Keratinocyte (primary cell): ENCODE results near the gene CMIP. TPM values are rescaled to one million over a fixed set of nuclear protein-coding genes. Genes with fewer than 3 reads are reported as not detected.

Source experiments
- DNase-seq: peaks from one replicate; pipeline ENCODE4 v3.0.0-alpha.2; 2011; ENCODE audit warnings: low read depth, missing footprints, low spot score
- FAIRE-seq: peaks from 2 replicates; lab custom pipeline; 2011; peaks lifted over from hg19 to GRCh38; lab: Jason Lieb, UNC
- H2AFZ ChIP-seq: 2 replicates; pipeline ENCODE4 v1.6.0; 2012; ENCODE audit warnings: low read length, control low read depth, inconsistent platforms; ENCODE audit not compliant: control insufficient read depth
- H3K27ac ChIP-seq: 2 replicates; pipeline ENCODE4 v1.5.1; 2011; ENCODE audit warnings: low read length; ENCODE audit not compliant: control insufficient read depth, insufficient read depth
- H3K27me3 ChIP-seq: 3 replicates; pipeline ENCODE4 v1.6.0; 2011; ENCODE audit warnings: low read length; ENCODE audit not compliant: control insufficient read depth, insufficient read depth; ENCODE audit errors: extremely low read depth
- H3K36me3 ChIP-seq, 2 experiments: 2 replicates in 1 of 2; 3 replicates in 1 of 2; pipeline ENCODE4 v1.5.1; 2011; ENCODE audit warnings: low read length in 2 of 2, mild to moderate bottlenecking in 1 of 2; ENCODE audit not compliant: control insufficient read depth in 2 of 2, insufficient read depth in 2 of 2; ENCODE audit errors: extremely low read depth in 1 of 2
- H3K4me1 ChIP-seq: 3 replicates; pipeline ENCODE4 v1.5.1; 2011; ENCODE audit warnings: low read length; ENCODE audit not compliant: control insufficient read depth, insufficient read depth; ENCODE audit errors: extremely low read depth
- H3K4me2 ChIP-seq: 3 replicates; pipeline ENCODE4 v1.6.0; 2011; ENCODE audit warnings: low read depth, low read length; ENCODE audit not compliant: control insufficient read depth, insufficient read depth; ENCODE audit errors: extremely low read depth
- H3K4me3 ChIP-seq, 3 experiments: fragments of 200-600 bp in 1 of 3; sonication (generic) in 1 of 3; 2 replicates in 2 of 3; 3 replicates in 1 of 3; pipeline ENCODE4 v1.5.1; 2011 to 2016; ENCODE audit warnings: low read length in 3 of 3, mild to moderate bottlenecking in 3 of 3, control low read depth in 2 of 3, inconsistent platforms in 1 of 3, low read depth in 1 of 3, mixed read lengths in 1 of 3, mixed run types in 1 of 3, moderate library complexity in 1 of 3; ENCODE audit not compliant: control insufficient read depth in 2 of 3, insufficient read depth in 2 of 3; ENCODE audit errors: extremely low read depth in 1 of 3
- H3K79me2 ChIP-seq: 2 replicates; pipeline ENCODE4 v1.6.0; 2012; ENCODE audit warnings: low read length; ENCODE audit not compliant: control insufficient read depth, insufficient read depth
- H3K9ac ChIP-seq: 3 replicates; pipeline ENCODE4 v1.6.0; 2011; ENCODE audit warnings: low read length; ENCODE audit not compliant: control insufficient read depth, insufficient read depth; ENCODE audit errors: extremely low read depth
- H3K9me1 ChIP-seq: 3 replicates; pipeline ENCODE4 v1.6.0; 2011; ENCODE audit warnings: low read length; ENCODE audit not compliant: control insufficient read depth, insufficient read depth; ENCODE audit errors: extremely low read depth
- H3K9me3 ChIP-seq: 2 replicates; pipeline ENCODE4 v1.5.1; 2012; ENCODE audit warnings: low read depth, low read length; ENCODE audit not compliant: control insufficient read depth
- H4K20me1 ChIP-seq: 3 replicates; pipeline ENCODE4 v1.6.0; 2011; ENCODE audit warnings: low read length; ENCODE audit not compliant: control insufficient read depth, insufficient read depth; ENCODE audit errors: extremely low read depth
- EZH2 ChIP-seq: IDR thresholded peaks from one replicate; pipeline ENCODE4 v1.6.1; 2012; ENCODE audit warnings: inconsistent platforms, mild to moderate bottlenecking, low read length, moderate library complexity
- dilution Hi-C: fragments of 300-500 bp; cut with MboI; formaldehyde crosslinking; loops from one replicate; pipeline ENCODE4 v1.7.0; 2020; ENCODE audit warnings: low sequenced_read_pairs; ENCODE audit not compliant: extremely low pct_ligation_motif_present
- polyA plus RNA-seq, 5 experiments: library from polyadenylated mRNA; depleted of rRNA in 3 of 5; stranded (reverse) in 3 of 5; stranded (forward) in 1 of 5; unstranded in 1 of 5; fragments of >200 nt; gene quantifications; 1 replicate in 1 of 5; 2 replicates in 3 of 5; 3 replicates in 1 of 5; pipeline versions ENCODE4 v1.2.1 to v1.2.3, GENCODE V29; 2011 to 2012; ENCODE audit warnings: missing spikeins in 2 of 5, low read depth in 1 of 5, low replicate concordance in 1 of 5
- TF ChIP-seq, protein P1 (sequence below), 3 experiments: IDR thresholded peaks in 1 of 3; conservative IDR thresholded peaks in 1 of 3; optimal IDR thresholded peaks in 1 of 3; 2 replicates in 2 of 3; 3 replicates in 1 of 3; pipeline versions ENCODE3 to v1.5.1; 2011; ENCODE audit warnings: low read length in 3 of 3, mild to moderate bottlenecking in 3 of 3, moderate library complexity in 2 of 3, control low read depth in 1 of 3, inconsistent platforms in 1 of 3; ENCODE audit not compliant: insufficient read depth in 2 of 3; ENCODE audit errors: extremely low read depth in 1 of 3

The CMIP gene
- polyA plus RNA-seq, 1 donor (not counting 4 experiments of a cell fraction or from before 2014, with no cell fraction given) = 5.0 TPM

DNA sequence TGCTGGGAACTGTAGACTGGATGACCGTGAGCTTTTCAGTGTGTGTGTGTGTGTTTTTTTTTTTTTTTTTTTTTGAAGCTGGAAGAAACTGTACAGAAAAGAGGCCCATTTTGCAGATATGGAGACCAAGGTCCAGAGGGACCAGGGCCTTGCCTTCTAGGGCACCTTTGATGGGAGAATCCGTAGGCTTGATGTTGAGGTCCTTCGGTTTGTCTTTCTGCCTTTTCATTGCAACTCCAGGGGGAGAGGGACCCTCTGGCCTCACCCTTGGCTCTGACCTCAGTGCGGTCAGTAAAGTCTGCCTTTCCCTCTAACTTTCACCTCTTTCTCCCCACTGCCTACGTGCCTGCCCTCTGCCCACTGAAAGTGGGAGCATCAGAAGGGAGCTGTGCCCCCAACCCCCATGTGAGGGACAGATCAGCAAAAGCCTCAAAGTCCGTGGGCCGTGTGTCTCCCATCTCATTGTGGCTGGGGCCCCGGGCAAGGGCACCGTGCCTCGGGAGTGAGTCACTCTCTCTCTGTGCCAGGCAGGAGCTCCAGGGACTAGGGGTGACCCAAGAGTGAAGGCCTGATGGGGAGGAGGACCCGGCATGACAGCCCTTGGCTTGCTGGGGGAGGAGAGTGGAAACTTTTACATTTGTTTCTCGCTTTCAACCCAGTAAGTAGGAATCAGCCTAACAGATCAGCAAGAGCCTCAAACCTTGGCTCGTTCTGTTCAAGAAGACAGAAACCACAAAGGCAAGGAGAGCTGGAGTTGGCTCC, 123.6 kb downstream of the CMIP start:
- Histone ChIP-seq H2AFZ (no peak overlapping the region), H3K79me2 (peaks cover 94% of the 10 kb centered on the region), H3K9me1 (peaks cover 11% of the 10 kb centered on the region), H3K4me2 (peak overlapping the region; percentile 55), H3K9me3 (no peaks in the 10 kb centered on the region), H3K36me3 (peaks cover 3 to 5% of the 10 kb centered on the region in 2 experiments), H3K27ac (peak overlapping the region; percentile 59), H3K27me3 (no peaks in the 10 kb centered on the region), H4K20me1 (peaks cover 24% of the 10 kb centered on the region), H3K4me3 (peak overlapping the region in 1 of 3 experiments; percentile 16), H3K9ac (peak overlapping the region; percentile 57), H3K4me1 (peaks cover 34% of the 10 kb centered on the region)
- DNase-seq (no peak), FAIRE-seq (peak; percentile 32)
- TF ChIP-seq, protein P1, sequence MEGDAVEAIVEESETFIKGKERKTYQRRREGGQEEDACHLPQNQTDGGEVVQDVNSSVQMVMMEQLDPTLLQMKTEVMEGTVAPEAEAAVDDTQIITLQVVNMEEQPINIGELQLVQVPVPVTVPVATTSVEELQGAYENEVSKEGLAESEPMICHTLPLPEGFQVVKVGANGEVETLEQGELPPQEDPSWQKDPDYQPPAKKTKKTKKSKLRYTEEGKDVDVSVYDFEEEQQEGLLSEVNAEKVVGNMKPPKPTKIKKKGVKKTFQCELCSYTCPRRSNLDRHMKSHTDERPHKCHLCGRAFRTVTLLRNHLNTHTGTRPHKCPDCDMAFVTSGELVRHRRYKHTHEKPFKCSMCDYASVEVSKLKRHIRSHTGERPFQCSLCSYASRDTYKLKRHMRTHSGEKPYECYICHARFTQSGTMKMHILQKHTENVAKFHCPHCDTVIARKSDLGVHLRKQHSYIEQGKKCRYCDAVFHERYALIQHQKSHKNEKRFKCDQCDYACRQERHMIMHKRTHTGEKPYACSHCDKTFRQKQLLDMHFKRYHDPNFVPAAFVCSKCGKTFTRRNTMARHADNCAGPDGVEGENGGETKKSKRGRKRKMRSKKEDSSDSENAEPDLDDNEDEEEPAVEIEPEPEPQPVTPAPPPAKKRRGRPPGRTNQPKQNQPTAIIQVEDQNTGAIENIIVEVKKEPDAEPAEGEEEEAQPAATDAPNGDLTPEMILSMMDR (optimal IDR thresholded peaks at IDR 0.05 in 1 of 3, IDR thresholded peaks at IDR 0.05 in 1 of 3, conservative IDR thresholded peaks at IDR 0.05 in 1 of 3; ENCODE audit: extremely low read depth in 1 of 3, insufficient read depth in 2 of 3, low read length in 3 of 3) = no peak
- no peak for TF ChIP-seq EZH2
- dilution Hi-C loops = no loop called here

DNA sequence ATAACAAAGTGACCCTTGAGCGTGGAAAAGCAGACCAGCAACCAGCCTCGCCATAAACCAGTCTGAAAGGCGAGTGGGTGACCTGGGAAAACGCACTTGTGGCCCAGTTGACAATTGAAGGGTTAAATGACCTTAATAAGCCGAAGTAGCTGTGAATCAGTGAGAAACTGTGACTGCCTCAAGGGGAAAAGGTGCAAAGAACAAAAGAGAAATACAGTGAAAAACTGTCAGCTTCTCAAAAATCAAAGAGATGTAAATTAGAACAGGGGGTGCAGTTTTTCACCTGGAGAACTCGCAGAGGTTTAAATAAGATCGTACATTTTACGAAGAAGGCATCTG, 124.1 kb downstream of the CMIP start:
- H3K9me3 ChIP-seq = no peaks in the 10 kb centered on the region
- dilution Hi-C loops = no loop called here
- DNase-seq = no peak
- H3K4me1 ChIP-seq = peaks cover 34% of the 10 kb centered on the region
- H3K4me3 ChIP-seq = no peak overlapping the region
- H3K9me1 ChIP-seq = peaks cover 11% of the 10 kb centered on the region
- peaks cover 94% of the 10 kb centered on the region for H3K79me2 ChIP-seq
- H3K27ac ChIP-seq = peak overlapping the region; percentile 59
- peak overlapping the region; percentile 57 for H3K9ac ChIP-seq
- peak overlapping the region; percentile 55 for H3K4me2 ChIP-seq
- peaks cover 3 to 4% of the 10 kb centered on the region in 2 experiments for H3K36me3 ChIP-seq
- H2AFZ ChIP-seq = no peak overlapping the region
- no peak for TF ChIP-seq EZH2
- TF ChIP-seq, protein P1 (optimal IDR thresholded peaks at IDR 0.05 in 1 of 3, IDR thresholded peaks at IDR 0.05 in 1 of 3, conservative IDR thresholded peaks at IDR 0.05 in 1 of 3; ENCODE audit: extremely low read depth in 1 of 3, insufficient read depth in 2 of 3, low read length in 3 of 3) = no peak
- peaks cover 24% of the 10 kb centered on the region for H4K20me1 ChIP-seq
- H3K27me3 ChIP-seq = no peaks in the 10 kb centered on the region
- no peak for FAIRE-seq
